ENCODE results near the gene GMPR.

The GMPR gene

DNA sequence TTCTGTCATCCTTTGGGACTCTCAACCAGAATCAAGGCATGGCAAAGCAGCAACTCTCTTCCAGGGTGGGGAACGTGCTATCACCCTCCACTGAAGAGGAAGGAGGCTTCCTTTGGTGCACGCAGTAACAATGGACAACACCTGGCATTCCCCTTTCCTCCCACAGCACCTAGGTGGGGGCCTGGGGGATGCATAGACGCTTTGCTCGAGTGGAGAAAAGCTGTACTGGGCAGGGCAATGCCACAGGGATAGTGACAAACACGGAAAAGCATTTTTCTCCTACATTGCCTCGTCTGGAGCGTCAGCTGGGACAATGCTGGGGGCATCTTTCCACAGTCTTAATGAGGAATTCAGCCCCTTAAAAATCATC lies 82.9 kb downstream of the GMPR start:
- no peak for ATAC-seq

GRCh38 chr6:16321826-16322225 lies 83.4 kb downstream of the GMPR start:
- TF ChIP-seq TCF4 (CRISPR knock-in tag; IDR thresholded peaks at IDR 0.05; ENCODE audit: borderline replicate concordance) (no peak), CSDC2 (CRISPR knock-in tag; IDR thresholded peaks at IDR 0.05) (no peak), GLIS3 (CRISPR knock-in tag; IDR thresholded peaks at IDR 0.05) (no peak), BACH2 (CRISPR knock-in tag; IDR thresholded peaks at IDR 0.05; ENCODE audit: borderline replicate concordance) (no peak), PPARA (CRISPR knock-in tag; IDR thresholded peaks at IDR 0.05; ENCODE audit: borderline replicate concordance) (no peak), ARNTL (CRISPR knock-in tag; IDR thresholded peaks at IDR 0.05; ENCODE audit: borderline replicate concordance, low read depth) (no peak), ZNF8 (CRISPR knock-in tag; IDR thresholded peaks at IDR 0.05) (no peak), OSR1 (CRISPR knock-in tag; IDR thresholded peaks at IDR 0.05) (no peak), ZNF70 (CRISPR knock-in tag; IDR thresholded peaks at IDR 0.05) (no peak), SNAI2 (CRISPR knock-in tag; IDR thresholded peaks at IDR 0.05) (no peak), TOX (CRISPR knock-in tag; IDR thresholded peaks at IDR 0.05; ENCODE audit: borderline replicate concordance) (no peak), RARB (CRISPR knock-in tag; IDR thresholded peaks at IDR 0.05) (no peak), ZFP30 (CRISPR knock-in tag; IDR thresholded peaks at IDR 0.05) (no peak)
- TF ChIP-seq, protein P1, sequence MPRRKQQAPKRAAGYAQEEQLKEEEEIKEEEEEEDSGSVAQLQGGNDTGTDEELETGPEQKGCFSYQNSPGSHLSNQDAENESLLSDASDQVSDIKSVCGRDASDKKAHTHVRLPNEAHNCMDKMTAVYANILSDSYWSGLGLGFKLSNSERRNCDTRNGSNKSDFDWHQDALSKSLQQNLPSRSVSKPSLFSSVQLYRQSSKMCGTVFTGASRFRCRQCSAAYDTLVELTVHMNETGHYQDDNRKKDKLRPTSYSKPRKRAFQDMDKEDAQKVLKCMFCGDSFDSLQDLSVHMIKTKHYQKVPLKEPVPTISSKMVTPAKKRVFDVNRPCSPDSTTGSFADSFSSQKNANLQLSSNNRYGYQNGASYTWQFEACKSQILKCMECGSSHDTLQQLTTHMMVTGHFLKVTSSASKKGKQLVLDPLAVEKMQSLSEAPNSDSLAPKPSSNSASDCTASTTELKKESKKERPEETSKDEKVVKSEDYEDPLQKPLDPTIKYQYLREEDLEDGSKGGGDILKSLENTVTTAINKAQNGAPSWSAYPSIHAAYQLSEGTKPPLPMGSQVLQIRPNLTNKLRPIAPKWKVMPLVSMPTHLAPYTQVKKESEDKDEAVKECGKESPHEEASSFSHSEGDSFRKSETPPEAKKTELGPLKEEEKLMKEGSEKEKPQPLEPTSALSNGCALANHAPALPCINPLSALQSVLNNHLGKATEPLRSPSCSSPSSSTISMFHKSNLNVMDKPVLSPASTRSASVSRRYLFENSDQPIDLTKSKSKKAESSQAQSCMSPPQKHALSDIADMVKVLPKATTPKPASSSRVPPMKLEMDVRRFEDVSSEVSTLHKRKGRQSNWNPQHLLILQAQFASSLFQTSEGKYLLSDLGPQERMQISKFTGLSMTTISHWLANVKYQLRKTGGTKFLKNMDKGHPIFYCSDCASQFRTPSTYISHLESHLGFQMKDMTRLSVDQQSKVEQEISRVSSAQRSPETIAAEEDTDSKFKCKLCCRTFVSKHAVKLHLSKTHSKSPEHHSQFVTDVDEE (CRISPR knock-in tag; IDR thresholded peaks at IDR 0.05) = no peak
- TF ChIP-seq, protein P2, sequence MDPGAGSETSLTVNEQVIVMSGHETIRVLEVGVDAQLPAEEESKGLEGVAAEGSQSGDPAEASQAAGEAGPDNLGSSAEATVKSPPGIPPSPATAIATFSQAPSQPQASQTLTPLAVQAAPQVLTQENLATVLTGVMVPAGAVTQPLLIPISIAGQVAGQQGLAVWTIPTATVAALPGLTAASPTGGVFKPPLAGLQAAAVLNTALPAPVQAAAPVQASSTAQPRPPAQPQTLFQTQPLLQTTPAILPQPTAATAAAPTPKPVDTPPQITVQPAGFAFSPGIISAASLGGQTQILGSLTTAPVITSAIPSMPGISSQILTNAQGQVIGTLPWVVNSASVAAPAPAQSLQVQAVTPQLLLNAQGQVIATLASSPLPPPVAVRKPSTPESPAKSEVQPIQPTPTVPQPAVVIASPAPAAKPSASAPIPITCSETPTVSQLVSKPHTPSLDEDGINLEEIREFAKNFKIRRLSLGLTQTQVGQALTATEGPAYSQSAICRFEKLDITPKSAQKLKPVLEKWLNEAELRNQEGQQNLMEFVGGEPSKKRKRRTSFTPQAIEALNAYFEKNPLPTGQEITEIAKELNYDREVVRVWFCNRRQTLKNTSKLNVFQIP (CRISPR knock-in tag; IDR thresholded peaks at IDR 0.05; ENCODE audit: borderline replicate concordance, low read depth) = no peak
- TF ChIP-seq, protein P3, sequence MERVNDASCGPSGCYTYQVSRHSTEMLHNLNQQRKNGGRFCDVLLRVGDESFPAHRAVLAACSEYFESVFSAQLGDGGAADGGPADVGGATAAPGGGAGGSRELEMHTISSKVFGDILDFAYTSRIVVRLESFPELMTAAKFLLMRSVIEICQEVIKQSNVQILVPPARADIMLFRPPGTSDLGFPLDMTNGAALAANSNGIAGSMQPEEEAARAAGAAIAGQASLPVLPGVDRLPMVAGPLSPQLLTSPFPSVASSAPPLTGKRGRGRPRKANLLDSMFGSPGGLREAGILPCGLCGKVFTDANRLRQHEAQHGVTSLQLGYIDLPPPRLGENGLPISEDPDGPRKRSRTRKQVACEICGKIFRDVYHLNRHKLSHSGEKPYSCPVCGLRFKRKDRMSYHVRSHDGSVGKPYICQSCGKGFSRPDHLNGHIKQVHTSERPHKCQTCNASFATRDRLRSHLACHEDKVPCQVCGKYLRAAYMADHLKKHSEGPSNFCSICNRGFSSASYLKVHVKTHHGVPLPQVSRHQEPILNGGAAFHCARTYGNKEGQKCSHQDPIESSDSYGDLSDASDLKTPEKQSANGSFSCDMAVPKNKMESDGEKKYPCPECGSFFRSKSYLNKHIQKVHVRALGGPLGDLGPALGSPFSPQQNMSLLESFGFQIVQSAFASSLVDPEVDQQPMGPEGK (CRISPR knock-in tag; IDR thresholded peaks at IDR 0.05; ENCODE audit: borderline replicate concordance) = no peak
- TF ChIP-seq, protein P4, sequence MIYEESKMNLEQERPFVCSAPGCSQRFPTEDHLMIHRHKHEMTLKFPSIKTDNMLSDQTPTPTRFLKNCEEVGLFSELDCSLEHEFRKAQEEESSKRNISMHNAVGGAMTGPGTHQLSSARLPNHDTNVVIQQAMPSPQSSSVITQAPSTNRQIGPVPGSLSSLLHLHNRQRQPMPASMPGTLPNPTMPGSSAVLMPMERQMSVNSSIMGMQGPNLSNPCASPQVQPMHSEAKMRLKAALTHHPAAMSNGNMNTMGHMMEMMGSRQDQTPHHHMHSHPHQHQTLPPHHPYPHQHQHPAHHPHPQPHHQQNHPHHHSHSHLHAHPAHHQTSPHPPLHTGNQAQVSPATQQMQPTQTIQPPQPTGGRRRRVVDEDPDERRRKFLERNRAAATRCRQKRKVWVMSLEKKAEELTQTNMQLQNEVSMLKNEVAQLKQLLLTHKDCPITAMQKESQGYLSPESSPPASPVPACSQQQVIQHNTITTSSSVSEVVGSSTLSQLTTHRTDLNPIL (CRISPR knock-in tag; IDR thresholded peaks at IDR 0.05; ENCODE audit: low read depth) = no peak
- TF ChIP-seq, protein P5, sequence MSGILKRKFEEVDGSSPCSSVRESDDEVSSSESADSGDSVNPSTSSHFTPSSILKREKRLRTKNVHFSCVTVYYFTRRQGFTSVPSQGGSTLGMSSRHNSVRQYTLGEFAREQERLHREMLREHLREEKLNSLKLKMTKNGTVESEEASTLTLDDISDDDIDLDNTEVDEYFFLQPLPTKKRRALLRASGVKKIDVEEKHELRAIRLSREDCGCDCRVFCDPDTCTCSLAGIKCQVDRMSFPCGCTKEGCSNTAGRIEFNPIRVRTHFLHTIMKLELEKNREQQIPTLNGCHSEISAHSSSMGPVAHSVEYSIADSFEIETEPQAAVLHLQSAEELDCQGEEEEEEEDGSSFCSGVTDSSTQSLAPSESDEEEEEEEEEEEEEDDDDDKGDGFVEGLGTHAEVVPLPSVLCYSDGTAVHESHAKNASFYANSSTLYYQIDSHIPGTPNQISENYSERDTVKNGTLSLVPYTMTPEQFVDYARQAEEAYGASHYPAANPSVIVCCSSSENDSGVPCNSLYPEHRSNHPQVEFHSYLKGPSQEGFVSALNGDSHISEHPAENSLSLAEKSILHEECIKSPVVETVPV (CRISPR knock-in tag; IDR thresholded peaks at IDR 0.05) = no peak
- no peak for ATAC-seq

More for the DNA sequence above, 82.9 kb downstream of the GMPR start:
- TF ChIP-seq, protein P1 (CRISPR knock-in tag; IDR thresholded peaks at IDR 0.05) = no peak
- no peak for TF ChIP-seq ESRRG (CRISPR knock-in tag; IDR thresholded peaks at IDR 0.05)
